Cerebellar nuclear complex (tissue), 1 donor: ENCODE data around the gene UBAC1.

ENCODE experiments used
- DNase-seq, 2 experiments: peaks; one replicate each; lab custom pipeline; 2025; lab: John Stamatoyannopoulos, UW

UBAC1 gene

GRCh38 chr9:135939351-135940265 is 21.6 kb downstream of the UBAC1 start:
- DNase-seq: no peak

GRCh38 chr9:135937521-135938489 is 23.4 kb downstream of the UBAC1 start:
- DNase-seq: no peak

- no peak for DNase-seq
Measured at GRCh38 chr9:135933114-135933513, 28.1 kb downstream of the UBAC1 start.

GRCh38 chr9:135932656-135933055 is 28.5 kb downstream of the UBAC1 start:
- no peak for DNase-seq

- no peak for DNase-seq
Measured at GRCh38 chr9:135931349-135931820, 29.8 kb downstream of the UBAC1 start.

GRCh38 chr9:135930446-135931345 is 30.5 kb downstream of the UBAC1 start:
- DNase-seq: no peak

- DNase-seq: no peak
Measured at GRCh38 chr9:135929656-135930445, 31.3 kb downstream of the UBAC1 start.

- no peak for DNase-seq
Measured at GRCh38 chr9:135928731-135929655, 32.2 kb downstream of the UBAC1 start.

- no peak for DNase-seq
Measured at GRCh38 chr9:135928074-135928730, 33.0 kb downstream of the UBAC1 start.

- no peak for DNase-seq
Measured at GRCh38 chr9:135927195-135928013, 33.8 kb downstream of the UBAC1 start.

- DNase-seq: no peak
Measured at GRCh38 chr9:135926402-135927194, 34.6 kb downstream of the UBAC1 start.

- DNase-seq: no peak
Measured at GRCh38 chr9:135925496-135926133, 35.6 kb downstream of the UBAC1 start.

- DNase-seq: no peak
Measured at GRCh38 chr9:135924628-135925338, 36.4 kb downstream of the UBAC1 start.

GRCh38 chr9:135923508-135923907 is 37.7 kb downstream of the UBAC1 start:
- no peak for DNase-seq

GRCh38 chr9:135921749-135922310 is 39.3 kb downstream of the UBAC1 start:
- DNase-seq: no peak
